Activated CD4-positive, alpha-beta T cell treated with anti-CD3 and anti-CD28 coated beads, Interleukin-2, amount 50 U/mL, for 1 hour (primary cell): ENCODE results near the gene PLEKHG4B.
"Not testable (repeated sequence)": the region's sequence is repeated elsewhere in the genome, so short reads cannot be mapped to it uniquely, and the experiment has no call there.

Source experiments
- DNase-seq: peaks from one replicate; pipeline ENCODE4 v3.0.0-alpha.2; 2020

Gene PLEKHG4B

GRCh38 chr5:159448-160172, 67.6 kb downstream of the PLEKHG4B start:
- no peak for DNase-seq

GRCh38 chr5:160173-160510, 68.2 kb downstream of the PLEKHG4B start:
- no peak for DNase-seq

GRCh38 chr5:160921-161802, 69.2 kb downstream of the PLEKHG4B start:
- DNase-seq = no peak

- DNase-seq = no peak
Observed at GRCh38 chr5:161803-162110, 69.8 kb downstream of the PLEKHG4B start.

GRCh38 chr5:162190-162564, 70.2 kb downstream of the PLEKHG4B start:
- no peak for DNase-seq

- no peak for DNase-seq
Observed at GRCh38 chr5:162565-163337, 70.8 kb downstream of the PLEKHG4B start.

GRCh38 chr5:163338-163620, 71.3 kb downstream of the PLEKHG4B start:
- DNase-seq = no peak

GRCh38 chr5:163841-164240, 71.9 kb downstream of the PLEKHG4B start:
- no peak for DNase-seq

- DNase-seq = no peak
Observed at GRCh38 chr5:164244-164643, 72.3 kb downstream of the PLEKHG4B start.

- DNase-seq = not testable (repeated sequence)
Observed at GRCh38 chr5:164783-165182, 72.8 kb downstream of the PLEKHG4B start.

GRCh38 chr5:166441-167372, 74.7 kb downstream of the PLEKHG4B start:
- no peak for DNase-seq

- no peak for DNase-seq
Observed at GRCh38 chr5:167511-167910, 75.5 kb downstream of the PLEKHG4B start.

GRCh38 chr5:167982-168660, 76.2 kb downstream of the PLEKHG4B start:
- DNase-seq = no peak

GRCh38 chr5:169071-169727, 77.2 kb downstream of the PLEKHG4B start:
- no peak for DNase-seq

- DNase-seq = no peak
Observed at GRCh38 chr5:169728-170094, 77.7 kb downstream of the PLEKHG4B start.

GRCh38 chr5:170971-171800, 79.2 kb downstream of the PLEKHG4B start:
- DNase-seq = no peak

GRCh38 chr5:171801-172331, 79.9 kb downstream of the PLEKHG4B start:
- DNase-seq = no peak

- DNase-seq = no peak
Observed at GRCh38 chr5:172421-172820, 80.5 kb downstream of the PLEKHG4B start.

- DNase-seq = no peak
Observed at GRCh38 chr5:172841-173251, 80.9 kb downstream of the PLEKHG4B start.
